Suprapubic skin (tissue), 3 donors: Measurements from ENCODE around the gene NOTO.

Experiments
- CTCF ChIP-seq, 2 donors: fragments of 200-600 bp in 1 of 2; fragments of 450-650 bp in 1 of 2; sonication (generic) in 1 of 2; IDR thresholded peaks; one replicate each; pipeline ENCODE4 v1.5.1; 2016 to 2019; ENCODE audit warnings: antibody characterized with exemption in 2 of 2, mild to moderate bottlenecking in 1 of 2, moderate library complexity in 1 of 2
- POLR2A ChIP-seq, 2 donors: fragments of 450-650 bp; IDR thresholded peaks; one replicate each; pipeline ENCODE4 v1.6.1; 2017; ENCODE audit warnings: antibody characterized with exemption in 2 of 2, mild to moderate bottlenecking in 2 of 2, moderate library complexity in 2 of 2

DNA sequence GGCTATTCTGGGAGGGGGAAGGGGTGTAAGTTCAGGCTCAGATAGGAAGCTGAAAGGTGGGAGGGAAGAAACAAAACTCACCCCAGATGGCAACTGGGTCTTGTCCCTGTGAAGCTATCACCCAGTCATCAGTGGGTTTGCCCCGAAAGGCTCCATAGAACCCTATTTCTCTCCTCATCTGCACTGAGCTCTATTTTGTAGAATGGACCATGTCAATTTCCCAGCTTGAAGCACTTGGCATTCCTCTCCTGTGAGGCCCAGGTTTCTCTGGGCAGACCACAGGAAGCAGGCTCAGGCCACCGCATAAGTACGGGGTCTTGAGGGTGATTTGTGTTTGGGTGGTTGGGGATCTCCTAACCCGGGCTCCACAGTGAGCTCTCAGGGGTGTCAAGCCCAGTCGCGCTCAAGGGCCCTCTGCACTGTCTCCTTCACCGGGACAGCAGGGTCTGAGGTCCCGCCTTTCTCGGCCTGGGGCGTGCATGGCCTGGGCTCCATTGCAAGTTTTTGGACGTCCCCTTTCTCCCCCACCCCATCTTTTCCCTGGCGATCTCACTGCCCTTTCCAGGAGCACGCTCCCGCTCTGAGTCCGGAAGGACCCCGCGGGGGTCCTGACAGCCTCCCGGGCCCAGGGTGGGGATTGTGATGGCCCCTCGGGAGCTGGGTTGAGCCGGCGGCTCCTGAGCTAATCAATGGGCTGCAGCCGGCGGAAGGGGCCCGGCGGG lies 27.3 kb upstream of the NOTO start:
- TF ChIP-seq CTCF (IDR thresholded peaks at IDR 0.05) (no peak), POLR2A (IDR thresholded peaks at IDR 0.05) (no peak)
